ENCODE results near the gene USP17L29.
A peak's percentile ranks its signal among the peaks of the same experiment; 100 is the strongest.
"Not testable (repeated sequence)": the region's sequence is repeated elsewhere in the genome, so short reads cannot be mapped to it uniquely, and the experiment has no call there.

The USP17L29 gene, protein sequence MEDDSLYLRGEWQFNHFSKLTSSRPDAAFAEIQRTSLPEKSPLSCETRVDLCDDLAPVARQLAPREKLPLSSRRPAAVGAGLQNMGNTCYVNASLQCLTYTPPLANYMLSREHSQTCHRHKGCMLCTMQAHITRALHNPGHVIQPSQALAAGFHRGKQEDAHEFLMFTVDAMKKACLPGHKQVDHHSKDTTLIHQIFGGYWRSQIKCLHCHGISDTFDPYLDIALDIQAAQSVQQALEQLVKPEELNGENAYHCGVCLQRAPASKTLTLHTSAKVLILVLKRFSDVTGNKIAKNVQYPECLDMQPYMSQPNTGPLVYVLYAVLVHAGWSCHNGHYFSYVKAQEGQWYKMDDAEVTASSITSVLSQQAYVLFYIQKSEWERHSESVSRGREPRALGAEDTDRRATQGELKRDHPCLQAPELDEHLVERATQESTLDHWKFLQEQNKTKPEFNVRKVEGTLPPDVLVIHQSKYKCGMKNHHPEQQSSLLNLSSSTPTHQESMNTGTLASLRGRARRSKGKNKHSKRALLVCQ

DNA sequence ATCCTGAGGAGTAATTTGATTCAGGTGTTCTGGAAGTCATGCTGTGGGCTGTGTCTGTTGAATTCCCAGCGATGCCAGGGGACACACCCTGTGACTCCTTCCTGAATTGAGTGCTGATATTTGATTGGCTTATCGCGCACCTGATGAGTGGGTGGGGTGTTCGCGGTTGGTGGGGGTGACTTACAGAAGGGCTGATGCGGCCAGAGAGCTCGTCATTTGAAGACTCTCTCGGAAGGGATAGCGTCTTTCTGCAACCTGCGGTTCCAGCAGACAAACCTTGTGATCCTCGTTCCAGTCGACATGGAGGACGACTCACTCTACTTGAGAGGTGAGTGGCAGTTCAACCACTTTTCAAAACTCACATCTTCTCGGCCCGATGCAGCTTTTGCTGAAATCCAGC is at the start of gene USP17L29:
Gene USP17L29 (plus strand): TSS at position 301 of the 400 bp plus-strand sequence. CDS start 0 bp downstream, at position 301.
- not testable (repeated sequence) for DNase-seq

DNA sequence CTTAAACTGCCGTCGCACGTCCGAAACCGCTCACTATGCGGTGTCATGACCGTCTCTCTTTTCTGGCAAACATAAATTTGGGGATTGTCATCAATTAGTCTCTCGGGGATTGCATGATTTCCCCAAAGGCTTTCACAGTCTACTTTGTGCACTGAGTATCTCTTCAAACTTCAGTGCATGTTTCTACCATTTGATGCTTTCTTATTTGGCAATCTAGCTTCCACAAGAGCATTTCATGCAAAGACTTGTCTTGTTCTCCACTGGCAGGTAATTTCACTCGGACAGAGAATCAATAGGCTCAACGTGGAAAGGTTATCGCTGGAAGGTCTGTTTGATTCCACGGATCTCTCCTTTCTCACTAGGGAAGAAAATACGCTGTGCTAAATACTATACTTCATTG is 29.2 kb upstream of the USP17L29 start:
- not testable (repeated sequence) for DNase-seq

DNA sequence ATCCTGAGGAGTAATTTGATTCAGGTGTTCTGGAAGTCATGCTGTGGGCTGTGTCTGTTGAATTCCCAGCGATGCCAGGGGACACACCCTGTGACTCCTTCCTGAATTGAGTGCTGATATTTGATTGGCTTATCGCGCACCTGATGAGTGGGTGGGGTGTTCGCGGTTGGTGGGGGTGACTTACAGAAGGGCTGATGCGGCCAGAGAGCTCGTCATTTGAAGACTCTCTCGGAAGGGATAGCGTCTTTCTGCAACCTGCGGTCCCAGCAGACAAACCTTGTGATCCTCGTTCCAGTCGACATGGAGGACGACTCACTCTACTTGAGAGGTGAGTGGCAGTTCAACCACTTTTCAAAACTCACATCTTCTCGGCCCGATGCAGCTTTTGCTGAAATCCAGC is 28.6 kb upstream of the USP17L29 start, which contains the start of gene USP17L24:
Gene USP17L24 (plus strand): TSS at position 301 of the 400 bp plus-strand sequence. CDS start 0 bp downstream, at position 301.
- not testable (repeated sequence) for DNase-seq

DNA sequence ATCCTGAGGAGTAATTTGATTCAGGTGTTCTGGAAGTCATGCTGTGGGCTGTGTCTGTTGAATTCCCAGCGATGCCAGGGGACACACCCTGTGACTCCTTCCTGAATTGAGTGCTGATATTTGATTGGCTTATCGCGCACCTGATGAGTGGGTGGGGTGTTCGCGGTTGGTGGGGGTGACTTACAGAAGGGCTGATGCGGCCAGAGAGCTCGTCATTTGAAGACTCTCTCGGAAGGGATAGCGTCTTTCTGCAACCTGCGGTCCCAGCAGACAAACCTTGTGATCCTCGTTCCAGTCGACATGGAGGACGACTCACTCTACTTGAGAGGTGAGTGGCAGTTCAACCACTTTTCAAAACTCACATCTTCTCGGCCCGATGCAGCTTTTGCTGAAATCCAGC is 23.8 kb upstream of the USP17L29 start, which contains the start of gene USP17L25:
Gene USP17L25 (plus strand): TSS at position 301 of the 400 bp plus-strand sequence. CDS start 0 bp downstream, at position 301.
- not testable (repeated sequence) for DNase-seq

DNA sequence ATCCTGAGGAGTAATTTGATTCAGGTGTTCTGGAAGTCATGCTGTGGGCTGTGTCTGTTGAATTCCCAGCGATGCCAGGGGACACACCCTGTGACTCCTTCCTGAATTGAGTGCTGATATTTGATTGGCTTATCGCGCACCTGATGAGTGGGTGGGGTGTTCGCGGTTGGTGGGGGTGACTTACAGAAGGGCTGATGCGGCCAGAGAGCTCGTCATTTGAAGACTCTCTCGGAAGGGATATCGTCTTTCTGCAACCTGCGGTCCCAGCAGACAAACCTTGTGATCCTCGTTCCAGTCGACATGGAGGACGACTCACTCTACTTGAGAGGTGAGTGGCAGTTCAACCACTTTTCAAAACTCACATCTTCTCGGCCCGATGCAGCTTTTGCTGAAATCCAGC is 19.1 kb upstream of the USP17L29 start, which contains the start of gene USP17L26:
Gene USP17L26 (plus strand): TSS at position 301 of the 400 bp plus-strand sequence. CDS start 0 bp downstream, at position 301.
- not testable (repeated sequence) for DNase-seq

DNA sequence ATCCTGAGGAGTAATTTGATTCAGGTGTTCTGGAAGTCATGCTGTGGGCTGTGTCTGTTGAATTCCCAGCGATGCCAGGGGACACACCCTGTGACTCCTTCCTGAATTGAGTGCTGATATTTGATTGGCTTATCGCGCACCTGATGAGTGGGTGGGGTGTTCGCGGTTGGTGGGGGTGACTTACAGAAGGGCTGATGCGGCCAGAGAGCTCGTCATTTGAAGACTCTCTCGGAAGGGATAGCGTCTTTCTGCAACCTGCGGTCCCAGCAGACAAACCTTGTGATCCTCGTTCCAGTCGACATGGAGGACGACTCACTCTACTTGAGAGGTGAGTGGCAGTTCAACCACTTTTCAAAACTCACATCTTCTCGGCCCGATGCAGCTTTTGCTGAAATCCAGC is 14.3 kb upstream of the USP17L29 start, which contains the start of gene USP17L5:
Gene USP17L5 (plus strand): TSS at position 301 of the 400 bp plus-strand sequence. CDS start 0 bp downstream, at position 301.
- not testable (repeated sequence) for DNase-seq

DNA sequence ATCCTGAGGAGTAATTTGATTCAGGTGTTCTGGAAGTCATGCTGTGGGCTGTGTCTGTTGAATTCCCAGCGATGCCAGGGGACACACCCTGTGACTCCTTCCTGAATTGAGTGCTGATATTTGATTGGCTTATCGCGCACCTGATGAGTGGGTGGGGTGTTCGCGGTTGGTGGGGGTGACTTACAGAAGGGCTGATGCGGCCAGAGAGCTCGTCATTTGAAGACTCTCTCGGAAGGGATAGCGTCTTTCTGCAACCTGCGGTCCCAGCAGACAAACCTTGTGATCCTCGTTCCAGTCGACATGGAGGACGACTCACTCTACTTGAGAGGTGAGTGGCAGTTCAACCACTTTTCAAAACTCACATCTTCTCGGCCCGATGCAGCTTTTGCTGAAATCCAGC is 9.6 kb upstream of the USP17L29 start, which contains the start of gene USP17L27:
Gene USP17L27 (plus strand): TSS at position 301 of the 400 bp plus-strand sequence. CDS start 0 bp downstream, at position 301.
- DNase-seq, result not testable (repeated sequence)

DNA sequence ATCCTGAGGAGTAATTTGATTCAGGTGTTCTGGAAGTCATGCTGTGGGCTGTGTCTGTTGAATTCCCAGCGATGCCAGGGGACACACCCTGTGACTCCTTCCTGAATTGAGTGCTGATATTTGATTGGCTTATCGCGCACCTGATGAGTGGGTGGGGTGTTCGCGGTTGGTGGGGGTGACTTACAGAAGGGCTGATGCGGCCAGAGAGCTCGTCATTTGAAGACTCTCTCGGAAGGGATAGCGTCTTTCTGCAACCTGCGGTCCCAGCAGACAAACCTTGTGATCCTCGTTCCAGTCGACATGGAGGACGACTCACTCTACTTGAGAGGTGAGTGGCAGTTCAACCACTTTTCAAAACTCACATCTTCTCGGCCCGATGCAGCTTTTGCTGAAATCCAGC is 4.8 kb upstream of the USP17L29 start, which contains the start of gene USP17L28:
Gene USP17L28 (plus strand): TSS at position 301 of the 400 bp plus-strand sequence. CDS start 0 bp downstream, at position 301.
- not testable (repeated sequence) for DNase-seq

DNA sequence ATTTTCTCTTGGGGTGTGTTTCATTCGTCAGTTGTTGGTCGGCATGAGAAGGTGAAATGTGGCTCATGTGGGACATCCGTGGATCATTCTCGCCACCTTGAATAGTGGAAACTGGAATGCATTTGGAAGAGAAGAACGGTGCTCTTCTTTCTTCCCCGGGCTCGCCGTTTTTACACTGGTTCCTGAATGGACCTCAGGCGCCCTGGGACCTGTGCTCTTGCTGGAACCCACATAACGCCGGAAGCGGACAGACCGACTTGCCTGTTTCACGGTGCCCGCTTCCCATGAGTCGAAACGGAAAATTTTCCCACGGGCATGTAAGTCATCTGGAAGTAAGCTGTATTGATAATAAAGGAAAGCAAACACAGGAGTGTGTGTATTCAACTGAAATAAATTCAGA is 2.6 kb upstream of the USP17L29 start:
- not testable (repeated sequence) for DNase-seq

DNA sequence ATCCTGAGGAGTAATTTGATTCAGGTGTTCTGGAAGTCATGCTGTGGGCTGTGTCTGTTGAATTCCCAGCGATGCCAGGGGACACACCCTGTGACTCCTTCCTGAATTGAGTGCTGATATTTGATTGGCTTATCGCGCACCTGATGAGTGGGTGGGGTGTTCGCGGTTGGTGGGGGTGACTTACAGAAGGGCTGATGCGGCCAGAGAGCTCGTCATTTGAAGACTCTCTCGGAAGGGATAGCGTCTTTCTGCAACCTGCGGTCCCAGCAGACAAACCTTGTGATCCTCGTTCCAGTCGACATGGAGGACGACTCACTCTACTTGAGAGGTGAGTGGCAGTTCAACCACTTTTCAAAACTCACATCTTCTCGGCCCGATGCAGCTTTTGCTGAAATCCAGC is 9.4 kb downstream of the USP17L29 start, which contains the start of gene USP17L30:
Gene USP17L30 (plus strand): TSS at position 301 of the 400 bp plus-strand sequence. CDS start 0 bp downstream, at position 301.
- DNase-seq, result not testable (repeated sequence)

DNA sequence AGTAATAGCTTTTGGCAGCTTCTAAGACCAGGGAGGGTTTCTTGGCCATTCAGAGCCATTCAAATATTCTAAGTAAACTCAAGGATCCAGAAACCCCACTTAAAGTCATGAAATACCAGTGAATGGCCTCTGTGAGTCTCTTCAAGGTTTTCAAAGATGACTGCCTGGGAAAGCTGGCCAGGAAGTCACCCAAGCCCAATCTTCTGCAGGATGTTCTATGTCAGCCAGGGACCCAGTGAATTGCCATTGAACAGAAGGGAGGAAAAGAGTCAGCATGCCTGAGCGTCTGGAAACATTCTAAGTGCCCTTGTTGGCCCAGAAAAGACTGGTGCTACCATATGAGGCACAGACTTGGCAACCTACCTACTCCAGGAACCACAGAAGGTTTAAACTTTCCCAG is 26.4 kb downstream of the USP17L29 start:
- not testable (repeated sequence) for DNase-seq

DNA sequence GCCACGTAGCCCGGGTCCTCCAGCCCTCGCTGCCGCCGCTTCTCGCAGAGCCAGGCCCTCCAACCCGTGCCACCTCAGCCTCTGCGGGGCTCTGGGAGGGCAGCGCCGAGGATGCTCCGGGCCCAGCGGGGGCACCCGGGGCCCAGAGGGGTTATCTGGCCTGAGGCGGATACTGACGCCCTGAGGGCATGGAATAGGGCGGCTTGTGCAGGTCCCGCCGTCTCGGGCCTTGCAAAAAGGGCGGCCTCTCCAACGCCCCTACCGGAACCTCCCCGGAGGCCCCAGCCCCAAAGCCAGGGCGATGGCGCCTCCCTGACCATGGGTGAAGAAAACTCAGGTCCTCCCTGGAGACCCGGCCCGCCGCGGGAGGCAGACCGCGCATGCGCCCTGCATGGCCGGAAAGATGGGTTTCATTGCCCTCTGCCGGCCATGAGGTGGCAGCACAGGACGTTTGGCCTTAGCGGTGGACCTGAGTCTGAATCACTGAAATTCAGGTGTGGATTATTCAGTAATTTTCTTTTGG is 27.6 kb downstream of the USP17L29 start:
- peak; percentile 1 for DNase-seq

DNA sequence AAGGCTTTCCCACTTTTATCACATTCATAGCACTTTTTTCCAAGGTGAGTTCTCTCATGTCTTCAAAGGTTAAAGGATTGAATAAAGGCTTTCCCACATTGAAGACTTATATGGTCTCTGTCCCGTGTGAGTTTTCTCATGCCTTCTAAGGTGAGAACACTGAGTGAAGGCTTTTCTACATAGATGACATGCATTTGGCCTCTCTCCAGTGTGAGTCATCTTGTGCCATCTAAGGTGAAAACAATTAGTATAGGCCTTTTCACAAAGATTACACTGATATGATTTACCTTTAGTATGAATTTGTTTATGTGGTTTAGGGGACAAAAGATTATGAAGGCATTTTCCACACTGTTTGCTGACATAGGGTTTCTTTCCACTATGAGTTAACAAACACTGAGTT is 30.7 kb downstream of the USP17L29 start:
- DNase-seq, result no peak

DNA sequence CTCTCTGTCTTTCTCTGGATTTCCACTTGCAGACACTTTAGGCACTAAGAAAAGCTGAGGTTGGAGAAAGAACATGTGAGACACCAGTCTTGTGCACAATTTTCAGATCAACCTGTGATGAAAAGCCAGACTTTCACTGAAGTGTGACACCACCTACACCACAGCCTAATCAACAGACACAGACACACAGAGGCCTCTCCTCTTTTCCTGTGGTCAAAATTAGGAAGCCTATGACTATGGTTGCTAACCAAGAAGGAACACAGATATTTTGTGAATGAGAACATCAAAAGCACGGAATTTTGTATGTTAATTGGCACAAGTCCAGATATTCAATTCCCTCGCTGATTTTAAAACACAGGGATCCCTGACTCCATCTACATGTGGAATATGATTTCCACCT is 35.6 kb downstream of the USP17L29 start:
- not testable (repeated sequence) for DNase-seq
